HFF-Myc (cell line): ENCODE measurements around the gene PELI2.

ENCODE experiments used
- DNase-seq: peaks from one replicate; pipeline ENCODE4 v3.0.0-alpha.2; 2011; ENCODE audit warnings: low read depth; ENCODE audit errors: extremely low read depth
- H3K4me3 ChIP-seq: replicated peaks from 2 replicates; pipeline ENCODE4 v1.5.1; 2011; ENCODE audit warnings: low read depth, mild to moderate bottlenecking, control low read depth, low read length
- TF ChIP-seq, protein P1 (sequence below): IDR thresholded peaks from 2 replicates; pipeline ENCODE4 v1.5.1; 2012; ENCODE audit warnings: mild to moderate bottlenecking, low read depth, low read length, control low read depth; ENCODE audit errors: missing control alignments

The PELI2 gene

GRCh38 chr14:56276108-56276507 lies 157.9 kb downstream of the PELI2 start:
- no peak overlapping the region for H3K4me3 ChIP-seq
- no peak for DNase-seq
- TF ChIP-seq, protein P1, sequence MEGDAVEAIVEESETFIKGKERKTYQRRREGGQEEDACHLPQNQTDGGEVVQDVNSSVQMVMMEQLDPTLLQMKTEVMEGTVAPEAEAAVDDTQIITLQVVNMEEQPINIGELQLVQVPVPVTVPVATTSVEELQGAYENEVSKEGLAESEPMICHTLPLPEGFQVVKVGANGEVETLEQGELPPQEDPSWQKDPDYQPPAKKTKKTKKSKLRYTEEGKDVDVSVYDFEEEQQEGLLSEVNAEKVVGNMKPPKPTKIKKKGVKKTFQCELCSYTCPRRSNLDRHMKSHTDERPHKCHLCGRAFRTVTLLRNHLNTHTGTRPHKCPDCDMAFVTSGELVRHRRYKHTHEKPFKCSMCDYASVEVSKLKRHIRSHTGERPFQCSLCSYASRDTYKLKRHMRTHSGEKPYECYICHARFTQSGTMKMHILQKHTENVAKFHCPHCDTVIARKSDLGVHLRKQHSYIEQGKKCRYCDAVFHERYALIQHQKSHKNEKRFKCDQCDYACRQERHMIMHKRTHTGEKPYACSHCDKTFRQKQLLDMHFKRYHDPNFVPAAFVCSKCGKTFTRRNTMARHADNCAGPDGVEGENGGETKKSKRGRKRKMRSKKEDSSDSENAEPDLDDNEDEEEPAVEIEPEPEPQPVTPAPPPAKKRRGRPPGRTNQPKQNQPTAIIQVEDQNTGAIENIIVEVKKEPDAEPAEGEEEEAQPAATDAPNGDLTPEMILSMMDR, result no peak

- no peak for DNase-seq
- H3K4me3 ChIP-seq, result no peak overlapping the region
- TF ChIP-seq, protein P1, result no peak
Measured at GRCh38 chr14:56278383-56278782, 160.2 kb downstream of the PELI2 start.

- no peak for DNase-seq
- no peak overlapping the region for H3K4me3 ChIP-seq
- TF ChIP-seq, protein P1, result peak; percentile 8
Measured at GRCh38 chr14:56280843-56281242, 162.6 kb downstream of the PELI2 start.

DNA sequence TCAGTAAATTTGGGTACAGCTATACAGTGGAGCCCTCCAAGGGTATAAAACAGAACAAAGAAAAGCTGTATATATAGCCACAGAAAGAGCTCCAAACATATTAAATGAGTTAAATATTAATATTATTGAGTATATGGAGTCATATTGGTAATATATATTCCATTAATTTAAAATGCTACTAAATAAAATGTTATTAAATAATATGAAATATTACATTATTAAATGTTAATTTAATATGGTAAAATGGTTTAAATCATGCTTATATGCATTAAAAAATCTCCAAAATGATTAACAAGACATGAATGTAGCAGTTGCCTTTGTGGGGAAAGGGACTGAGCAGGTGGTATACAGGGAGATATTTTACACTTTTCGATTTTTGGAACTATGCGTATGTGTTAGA lies 164.0 kb downstream of the PELI2 start:
- TF ChIP-seq, protein P1, result no peak
- DNase-seq, result no peak
- H3K4me3 ChIP-seq, result no peak overlapping the region

DNA sequence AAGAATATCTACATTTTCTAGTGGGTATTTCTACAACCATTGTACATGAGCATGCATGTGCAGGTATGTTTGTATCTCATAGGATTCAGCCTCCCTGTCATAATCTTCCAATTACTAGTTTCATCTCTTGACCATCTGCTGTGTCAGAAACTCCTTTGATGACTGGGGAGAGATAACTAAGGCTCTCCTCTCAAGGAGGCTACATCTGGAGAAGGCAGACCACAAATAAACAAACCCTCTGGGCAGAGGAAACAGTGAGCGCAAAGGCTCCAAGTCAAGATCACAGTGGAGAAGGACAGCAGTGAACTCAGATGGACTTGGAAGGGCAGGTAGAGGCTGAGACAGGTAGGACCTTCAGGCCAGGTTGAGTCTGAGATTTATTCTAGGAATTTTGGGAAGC lies 166.4 kb downstream of the PELI2 start:
- TF ChIP-seq, protein P1, result no peak
- DNase-seq, result no peak
- H3K4me3 ChIP-seq, result no peak overlapping the region

GRCh38 chr14:56289155-56289554 lies 170.9 kb downstream of the PELI2 start:
- DNase-seq, result no peak
- H3K4me3 ChIP-seq, result no peak overlapping the region
- TF ChIP-seq, protein P1, result no peak

GRCh38 chr14:56290195-56290594 lies 172.0 kb downstream of the PELI2 start:
- no peak for DNase-seq
- no peak overlapping the region for H3K4me3 ChIP-seq
- TF ChIP-seq, protein P1, result no peak
